ENCODE data around the gene CAMTA1. TPM values are rescaled to one million over a fixed set of nuclear protein-coding genes. Genes with fewer than 3 reads are reported as not detected.

Gene CAMTA1
- total RNA-seq, 1 donor from 2014 or later = 30.6 TPM

DNA sequence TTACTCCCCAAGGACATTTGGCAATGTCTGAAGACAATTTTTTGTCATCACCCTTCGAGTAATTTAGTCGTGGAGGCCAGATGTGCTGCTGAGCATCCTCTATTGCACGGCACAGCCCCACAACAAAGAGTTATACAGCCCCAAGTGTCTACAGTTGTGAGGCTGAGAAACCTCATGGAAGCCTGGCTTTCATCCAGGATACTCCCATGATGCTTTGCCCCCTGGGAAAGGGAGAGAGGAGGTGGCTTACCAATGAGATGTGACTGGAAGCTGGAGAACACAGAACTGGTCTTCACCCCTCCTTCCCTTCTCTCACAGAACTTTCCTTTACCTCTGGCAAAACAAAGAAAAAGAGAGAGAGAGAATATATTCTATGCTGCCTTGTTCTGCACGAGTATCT, 834.9 kb downstream of the CAMTA1 start:
- DNase-seq = no peak

DNA sequence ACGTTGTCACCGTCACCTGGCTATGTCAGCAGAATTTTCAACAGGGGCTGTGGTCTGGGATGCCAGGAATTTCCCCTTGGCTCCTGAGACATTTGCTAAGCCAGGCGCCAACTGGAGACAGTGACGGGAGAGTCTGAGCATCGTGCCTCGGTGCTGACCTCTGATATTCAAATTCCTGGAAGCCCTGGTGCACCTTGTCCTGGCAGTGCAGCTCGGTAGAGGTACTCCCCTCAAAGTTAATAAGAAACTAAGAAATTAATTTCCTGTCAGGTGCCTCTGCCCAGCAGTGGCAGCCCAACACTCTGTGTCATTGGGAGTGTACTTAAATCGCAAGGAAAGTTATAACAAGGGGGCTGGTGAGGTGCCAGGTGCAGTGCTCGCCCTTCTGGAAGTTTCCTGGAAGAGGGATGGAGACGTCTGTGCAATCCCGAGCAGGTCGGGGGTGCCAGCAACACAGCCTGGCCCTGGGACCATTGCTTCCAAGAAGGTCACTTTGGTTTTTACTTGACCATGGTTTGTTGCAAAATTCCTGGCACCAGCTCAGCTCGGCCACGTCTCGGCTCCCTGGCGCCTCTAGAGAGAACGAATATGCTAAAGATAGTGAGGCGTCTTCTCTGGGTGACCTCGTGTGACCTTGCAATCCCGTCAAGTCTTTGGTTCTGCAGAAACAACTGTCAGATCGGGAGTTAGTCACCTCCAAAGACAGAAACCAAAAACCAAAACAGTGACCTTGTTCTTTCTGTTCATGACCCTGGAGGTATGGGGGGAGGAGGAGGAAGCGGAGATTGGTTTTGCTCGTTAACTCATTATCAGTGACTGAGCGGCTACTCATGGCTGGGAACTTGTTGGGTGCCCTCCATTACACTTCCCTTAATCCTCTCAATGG, 836.3 kb downstream of the CAMTA1 start:
- no peak for DNase-seq

DNA sequence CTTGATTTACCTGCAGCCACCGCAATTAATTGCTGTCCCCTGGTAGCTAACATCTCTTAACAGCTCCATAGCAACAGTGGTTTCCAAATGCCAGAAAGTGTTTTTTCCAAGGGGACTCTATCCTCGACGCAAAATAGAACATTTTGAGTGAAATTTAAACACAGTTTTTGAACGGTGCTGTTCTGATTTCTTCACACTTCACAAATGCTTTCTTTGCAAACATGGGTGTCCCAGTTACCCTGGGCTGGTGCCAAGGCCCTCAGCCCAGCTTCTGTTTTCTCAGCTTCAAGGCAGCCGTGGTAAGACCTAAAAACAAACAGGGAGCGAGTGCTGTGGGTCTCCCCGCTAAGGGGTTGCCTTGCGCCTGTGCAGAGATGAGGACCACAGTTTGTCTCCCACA, 838.6 kb downstream of the CAMTA1 start:
- DNase-seq = no peak

DNA sequence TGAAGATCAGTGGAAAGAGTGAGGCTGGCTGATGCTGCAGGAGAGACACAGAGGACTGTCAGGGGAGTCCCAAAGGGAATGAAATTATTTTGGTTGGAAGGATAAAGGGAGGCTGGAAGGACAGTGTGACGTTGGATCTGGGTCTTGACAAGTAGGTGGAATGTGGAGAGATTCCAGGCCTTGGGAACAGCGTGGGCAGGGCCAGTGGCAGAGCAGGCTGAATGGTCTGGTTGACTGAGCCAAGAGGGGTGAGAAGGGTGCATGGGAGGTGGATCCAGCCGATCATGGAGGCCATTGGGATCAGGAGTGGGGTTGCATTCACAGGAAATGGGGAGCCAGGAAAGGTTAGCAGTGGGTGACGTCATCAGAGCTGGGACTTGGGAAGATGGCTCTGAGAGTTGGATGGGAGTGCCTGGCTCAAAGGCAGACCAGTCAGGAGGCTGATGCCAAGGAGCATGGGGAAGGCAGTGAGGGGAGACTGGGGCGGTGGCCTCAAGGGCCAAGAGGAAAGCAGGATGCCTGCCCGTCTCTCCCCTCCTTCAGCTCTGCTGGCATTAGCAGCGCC, 839.6 kb downstream of the CAMTA1 start:
- no peak for DNase-seq

DNA sequence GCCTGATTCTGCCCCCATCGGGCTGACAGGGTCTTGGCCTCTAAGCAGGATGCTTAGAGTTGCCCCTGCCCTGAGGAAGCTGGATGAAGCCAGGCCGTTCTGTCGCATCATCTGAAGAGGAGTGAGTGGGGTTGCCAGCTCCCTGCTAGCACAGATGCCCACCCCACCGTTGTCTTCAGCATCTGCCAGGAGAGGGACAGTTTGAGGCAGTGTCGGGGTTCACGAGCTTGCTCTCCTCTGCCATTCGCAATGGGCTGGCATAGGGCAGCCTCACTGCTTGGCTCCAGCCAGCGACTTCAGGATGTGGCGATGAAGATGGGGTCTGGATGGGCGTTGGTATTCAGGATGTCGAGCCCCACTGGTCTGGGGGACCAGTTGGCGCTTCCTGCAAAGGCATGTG, 840.1 kb downstream of the CAMTA1 start:
- DNase-seq = no peak

DNA sequence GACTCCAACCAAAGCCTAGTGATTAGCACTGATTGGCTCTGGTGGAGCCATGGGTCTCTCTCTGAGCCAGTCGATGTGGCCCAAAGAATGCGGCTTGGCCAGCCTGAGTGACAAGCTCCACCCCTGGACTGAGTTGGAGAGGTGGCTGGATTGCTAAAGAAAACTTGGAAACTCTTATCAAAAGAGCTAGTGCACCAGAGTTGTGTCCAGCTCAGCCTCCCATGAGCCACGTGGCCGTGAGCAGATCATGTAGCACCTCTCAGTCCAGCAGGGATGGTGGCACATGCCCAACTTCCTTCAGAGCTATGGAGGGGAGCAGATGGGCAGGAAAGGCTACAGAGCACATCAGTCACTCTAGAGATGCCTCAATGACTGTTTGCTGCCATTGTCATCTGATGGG, 843.0 kb downstream of the CAMTA1 start:
- DNase-seq = no peak

DNA sequence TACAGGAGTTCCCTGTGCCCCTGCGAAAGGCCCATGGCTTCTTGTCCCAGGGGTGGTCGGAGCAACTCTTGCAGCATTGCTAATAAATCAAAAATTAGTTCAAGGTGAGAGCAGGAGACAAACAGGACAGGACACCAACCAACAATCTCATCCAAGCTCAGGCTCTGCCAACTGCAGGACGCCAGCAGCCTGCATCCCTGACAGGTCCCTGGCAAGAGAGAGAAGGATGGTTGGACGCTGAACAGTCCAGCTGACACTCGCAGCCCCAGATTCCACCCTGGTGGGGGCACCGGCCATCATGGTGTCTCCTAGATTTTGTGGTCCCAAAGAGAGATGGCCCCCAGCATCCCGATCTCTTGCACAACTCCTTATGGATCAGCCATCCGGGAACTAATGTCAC, 843.8 kb downstream of the CAMTA1 start:
- DNase-seq = no peak

DNA sequence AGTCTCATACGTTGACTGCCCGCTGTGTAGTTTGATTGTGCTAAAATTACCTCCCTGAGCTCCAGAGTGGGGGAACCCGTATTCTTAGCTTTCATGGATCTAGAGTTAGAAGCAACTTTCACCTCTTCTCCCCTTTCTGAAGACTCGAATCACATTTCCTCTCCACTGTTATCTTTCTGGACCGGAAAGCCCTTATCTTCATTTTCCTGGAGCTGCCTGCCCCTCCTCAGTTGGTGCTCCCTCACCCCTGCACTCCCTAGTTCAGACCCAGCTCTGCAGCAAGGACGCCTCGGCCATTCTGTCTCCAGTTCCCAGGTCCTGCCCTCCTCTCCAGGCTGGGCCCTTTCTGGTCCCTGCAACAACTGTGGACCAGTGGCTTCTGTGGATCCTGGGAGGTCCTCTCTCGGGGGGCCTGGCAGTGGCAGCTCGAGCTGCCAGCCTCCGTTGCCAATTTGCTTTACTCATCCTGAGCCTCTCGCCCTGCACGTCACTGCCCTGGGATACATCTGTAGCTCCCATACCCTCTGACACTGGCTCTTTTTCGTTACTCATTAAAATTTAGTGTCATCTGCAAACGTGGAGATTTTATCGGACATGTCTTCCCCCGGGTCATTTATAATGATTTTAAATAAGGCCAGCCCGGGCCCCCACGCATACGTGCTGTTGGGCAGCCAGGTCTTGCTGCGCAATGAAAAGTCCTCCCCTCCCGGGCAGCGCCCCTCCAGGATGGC, 844.4 kb downstream of the CAMTA1 start:
- DNase-seq = no peak

DNA sequence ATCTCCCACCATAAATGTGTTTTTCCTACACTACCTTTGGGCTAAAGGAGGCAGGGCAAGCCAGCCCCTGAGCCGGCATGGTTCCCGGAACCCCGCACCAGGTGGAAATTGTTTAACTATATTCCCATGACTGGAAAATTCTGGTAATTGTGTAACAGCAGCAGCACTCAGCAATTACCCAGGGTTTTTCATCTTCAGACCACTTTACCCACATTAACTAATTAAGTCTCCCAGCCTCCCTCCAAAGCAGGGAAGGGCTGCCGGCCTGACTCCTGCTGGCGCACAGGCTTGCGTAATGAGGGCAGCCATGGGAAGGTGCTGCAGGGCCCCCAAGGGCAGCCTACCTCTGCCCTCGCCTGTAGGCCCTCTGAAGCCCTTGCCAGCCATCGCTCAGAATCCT, 845.1 kb downstream of the CAMTA1 start:
- no peak for DNase-seq

DNA sequence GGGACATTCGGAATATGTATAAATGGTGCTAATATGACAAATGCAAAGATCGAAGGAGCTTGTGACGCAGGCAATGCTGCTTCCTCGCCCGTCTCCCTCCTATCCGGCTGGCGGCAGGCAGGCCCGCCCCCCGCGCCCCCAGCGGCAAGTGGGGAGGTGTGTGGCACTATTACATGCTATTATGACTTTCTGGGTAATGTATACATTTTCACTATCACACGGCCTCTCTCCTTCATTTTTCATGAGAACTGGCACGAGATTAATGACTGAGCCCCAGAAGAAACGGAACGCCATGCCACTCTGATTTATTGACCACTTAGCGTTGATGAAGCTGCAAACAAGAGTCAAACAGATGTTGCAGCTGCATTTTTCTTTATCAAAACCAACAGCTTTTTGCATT, 846.9 kb downstream of the CAMTA1 start:
- no peak for DNase-seq

DNA sequence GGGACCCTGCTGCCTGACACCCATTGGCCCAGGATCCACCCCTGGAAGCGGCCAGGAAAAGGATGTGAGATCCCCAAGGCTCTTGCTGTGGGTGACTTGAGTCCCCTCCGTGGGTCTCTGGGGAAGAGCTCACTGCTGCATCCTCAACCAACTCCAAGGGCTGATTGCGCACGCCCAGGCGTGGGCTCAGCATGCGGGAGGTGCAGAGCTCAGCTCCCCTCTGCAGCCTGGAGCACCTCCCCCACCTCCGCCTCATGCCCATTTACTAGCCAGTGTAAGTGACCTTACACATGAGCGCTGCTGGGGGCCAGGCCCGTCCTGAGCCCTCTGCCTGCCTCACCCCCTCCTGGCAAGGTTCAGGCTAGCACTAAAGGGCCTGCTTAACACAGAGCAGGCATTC, 847.4 kb downstream of the CAMTA1 start:
- no peak for DNase-seq

DNA sequence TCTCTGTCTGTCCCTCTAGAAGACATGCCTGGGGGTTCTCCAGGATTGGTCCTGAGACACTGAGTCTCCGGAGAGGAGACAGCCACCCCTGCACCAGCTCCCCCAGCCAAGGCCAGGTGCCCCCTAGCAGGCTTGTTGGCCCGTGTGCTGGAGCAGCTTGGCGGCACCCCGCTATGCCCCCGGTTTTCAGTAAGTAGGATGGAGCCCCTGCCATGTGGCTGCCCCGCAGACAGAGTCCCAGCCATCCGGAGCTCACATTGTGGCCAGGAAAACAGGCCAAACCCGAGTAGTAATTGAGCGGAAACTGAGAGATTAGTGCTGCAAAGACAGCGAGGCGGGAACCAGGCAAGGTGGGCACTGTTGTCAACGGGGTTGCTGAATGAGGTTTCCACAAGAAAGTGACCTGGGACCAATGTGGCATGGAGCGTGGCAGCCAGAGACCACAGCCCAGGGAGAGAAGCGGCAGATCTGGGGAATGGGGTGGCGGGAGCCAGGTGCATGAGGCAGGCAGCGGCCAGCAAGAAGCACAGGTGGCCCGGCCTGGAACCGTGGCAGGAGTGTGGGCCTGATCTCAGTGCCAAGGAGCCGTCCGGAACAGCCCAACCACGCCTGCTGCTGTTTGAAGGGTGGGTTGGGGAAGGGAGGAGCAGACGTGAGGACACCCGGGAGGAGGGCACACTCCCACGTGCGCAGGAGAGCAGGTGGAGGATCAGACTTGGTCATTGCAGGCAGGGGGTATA, 848.4 kb downstream of the CAMTA1 start:
- no peak for DNase-seq

DNA sequence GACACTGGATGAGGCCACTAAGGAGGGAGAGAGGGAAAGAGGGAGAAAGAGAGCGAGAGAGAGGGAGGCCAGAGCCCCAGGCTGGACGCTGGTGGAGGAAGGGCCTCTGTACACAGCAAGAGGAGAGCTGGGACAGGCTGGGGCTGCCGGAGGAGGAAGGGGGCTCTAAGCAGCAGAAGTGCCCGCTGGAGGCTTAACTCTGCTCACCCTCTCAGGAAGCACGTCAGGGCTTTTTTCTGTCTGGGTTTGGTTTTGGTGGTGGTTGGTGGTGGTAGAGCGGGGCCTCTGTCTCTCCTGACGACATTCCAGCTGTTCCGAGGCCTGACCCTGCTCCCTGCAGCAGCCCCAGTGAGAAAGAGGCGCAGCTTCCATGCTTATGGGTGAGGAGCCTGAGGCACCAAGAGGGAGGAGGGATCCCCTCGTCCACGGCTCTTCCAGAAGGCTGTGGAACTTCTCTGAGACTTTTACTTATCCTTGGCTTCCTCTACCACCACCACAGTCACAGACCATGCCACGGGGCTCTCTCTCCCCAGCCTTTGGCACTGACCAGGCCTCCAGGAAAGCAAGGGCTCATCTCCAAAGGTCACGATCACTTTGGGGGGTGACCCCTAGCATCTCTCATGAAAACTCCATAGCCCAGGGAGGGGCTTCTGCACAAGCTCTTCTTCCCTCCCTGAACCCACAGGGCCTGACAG, 849.4 kb downstream of the CAMTA1 start:
- no peak for DNase-seq

DNA sequence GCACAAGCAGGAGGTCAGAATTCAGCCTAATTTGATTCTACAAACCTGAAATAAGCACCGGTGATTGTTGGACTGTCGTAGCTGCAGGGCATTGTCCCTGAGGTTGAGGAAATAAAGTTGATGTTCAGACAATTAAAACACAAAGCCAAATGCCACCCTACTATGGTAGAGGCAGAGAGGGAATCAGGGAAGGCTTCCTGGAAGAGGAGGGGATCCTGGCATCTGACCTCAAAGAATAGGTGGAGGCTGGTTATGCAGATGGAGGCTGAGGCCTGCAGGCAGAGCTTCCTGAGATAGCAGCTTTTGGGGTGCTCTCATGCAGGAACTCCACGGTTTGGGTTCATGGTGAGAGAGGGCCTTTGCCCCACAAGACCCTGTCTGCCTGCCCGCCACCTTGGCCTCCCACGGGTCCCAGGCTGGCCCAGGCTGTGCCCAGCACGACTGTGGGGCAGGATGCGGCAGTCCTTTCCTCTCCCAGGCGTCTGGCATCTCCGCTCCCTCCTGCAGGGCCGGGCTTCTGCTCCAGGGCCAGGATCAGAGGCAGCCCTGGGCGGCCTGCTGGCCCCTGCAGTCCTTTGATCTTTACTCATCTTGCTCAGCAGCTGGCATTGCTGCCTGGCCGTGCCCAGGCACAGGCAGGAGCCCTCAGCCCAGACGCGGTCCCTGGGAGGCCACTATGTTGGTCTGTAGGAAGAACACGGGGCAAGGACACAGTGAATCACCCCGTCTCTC, 851.7 kb downstream of the CAMTA1 start:
- DNase-seq = no peak

DNA sequence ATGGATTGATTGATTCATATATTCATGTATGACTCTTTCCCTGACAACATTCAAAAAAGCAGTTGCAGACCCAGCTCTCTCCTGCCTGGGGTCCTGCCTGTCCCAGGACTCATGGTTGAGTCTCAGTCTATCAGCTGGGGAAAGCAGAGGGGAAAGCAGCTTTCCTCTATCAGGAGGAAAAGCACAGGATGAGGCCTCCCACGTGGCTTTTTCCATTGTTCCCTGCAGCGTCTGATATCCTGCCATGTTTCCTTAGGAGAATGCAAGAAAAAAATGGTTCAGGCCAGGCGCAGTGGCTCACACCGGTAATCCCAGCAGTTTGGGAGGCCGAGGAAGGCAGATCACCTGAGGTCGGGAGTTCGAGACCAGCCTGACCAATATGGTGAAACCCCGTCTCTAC, 852.8 kb downstream of the CAMTA1 start:
- DNase-seq = no peak

DNA sequence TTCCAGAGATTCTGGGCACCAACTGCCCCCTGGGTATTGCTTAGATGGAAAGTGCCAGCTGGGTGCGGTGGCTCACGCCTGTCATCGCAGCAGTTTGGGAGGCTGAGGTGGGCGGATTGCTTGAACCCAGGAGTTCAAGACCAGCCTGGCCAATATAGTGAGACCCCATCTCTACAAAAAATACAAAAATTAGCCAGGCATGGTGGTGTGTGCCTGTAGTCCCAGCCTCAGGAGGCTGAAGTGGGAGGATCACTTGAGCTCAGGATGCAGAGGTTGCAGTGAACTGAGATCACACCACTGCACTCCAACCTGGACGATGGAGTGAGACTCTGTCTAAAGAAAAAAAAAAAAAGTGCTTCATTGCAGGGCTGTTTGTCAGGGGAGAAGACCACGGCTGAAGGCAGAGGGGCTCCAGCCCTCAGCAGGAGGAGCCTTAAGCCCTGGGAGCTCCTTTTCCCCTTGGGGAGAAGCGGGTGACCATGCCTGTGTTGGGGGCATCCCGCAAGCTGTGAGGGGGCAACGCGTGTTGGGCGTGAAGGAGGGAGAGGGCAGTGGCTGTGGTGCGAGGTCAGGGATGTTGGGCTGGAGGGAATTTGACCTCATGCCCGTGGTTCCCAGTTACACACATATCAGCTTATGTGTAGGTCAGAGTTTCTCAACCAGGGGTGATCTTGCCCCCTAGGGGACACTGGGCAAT, 854.3 kb downstream of the CAMTA1 start:
- no peak for DNase-seq

DNA sequence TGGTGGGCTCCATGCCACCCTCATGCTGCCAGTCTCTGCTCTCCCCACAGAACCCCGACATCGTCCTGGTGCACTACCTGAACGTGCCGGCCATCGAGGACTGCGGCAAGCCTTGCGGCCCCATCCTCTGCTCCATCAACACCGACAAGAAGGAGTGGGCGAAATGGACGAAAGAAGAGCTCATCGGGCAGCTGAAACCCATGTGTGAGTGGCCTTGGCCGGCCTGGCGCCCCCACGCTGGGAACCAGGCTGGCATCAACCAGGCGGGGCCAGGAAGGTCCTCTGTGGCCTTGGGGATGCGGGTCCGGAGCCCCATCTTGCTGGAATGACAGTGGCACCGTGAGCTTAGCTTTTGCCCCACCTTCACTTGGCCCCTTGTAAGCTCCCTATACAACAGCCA, 855.1 kb downstream of the CAMTA1 start:
- DNase-seq = no peak

DNA sequence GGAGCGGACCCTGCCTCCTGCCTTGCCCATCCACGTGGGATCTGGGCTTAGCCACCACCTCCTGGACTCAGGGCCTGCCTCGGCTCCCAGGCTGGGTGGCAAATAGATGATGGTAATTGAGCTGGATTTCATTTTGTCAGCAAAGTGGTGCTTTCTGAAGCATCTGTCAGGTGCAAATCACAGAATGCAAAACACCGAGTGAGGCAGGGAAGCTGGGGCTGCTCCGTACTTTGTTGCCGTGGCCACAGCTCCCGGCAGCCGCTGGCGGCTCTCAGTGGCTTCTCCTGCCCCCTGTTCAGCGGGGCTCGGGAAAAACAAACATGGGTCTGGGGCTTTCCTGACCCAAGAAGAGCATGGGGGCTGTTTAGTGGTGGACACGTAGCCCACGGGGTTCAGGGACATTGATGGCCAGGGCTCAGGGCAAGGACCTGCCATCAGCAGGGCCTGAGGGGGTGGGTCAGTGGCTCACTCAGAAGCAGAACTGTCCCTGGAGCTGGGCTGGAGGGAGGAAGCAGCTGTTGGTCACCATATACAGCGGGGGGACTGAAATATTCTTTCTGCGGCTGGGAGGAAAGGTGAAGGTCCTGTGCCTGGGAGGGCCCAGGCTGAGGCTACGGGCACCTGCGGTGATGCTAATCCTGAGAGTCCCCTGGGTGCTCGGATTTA, 855.8 kb downstream of the CAMTA1 start:
- DNase-seq = no peak

DNA sequence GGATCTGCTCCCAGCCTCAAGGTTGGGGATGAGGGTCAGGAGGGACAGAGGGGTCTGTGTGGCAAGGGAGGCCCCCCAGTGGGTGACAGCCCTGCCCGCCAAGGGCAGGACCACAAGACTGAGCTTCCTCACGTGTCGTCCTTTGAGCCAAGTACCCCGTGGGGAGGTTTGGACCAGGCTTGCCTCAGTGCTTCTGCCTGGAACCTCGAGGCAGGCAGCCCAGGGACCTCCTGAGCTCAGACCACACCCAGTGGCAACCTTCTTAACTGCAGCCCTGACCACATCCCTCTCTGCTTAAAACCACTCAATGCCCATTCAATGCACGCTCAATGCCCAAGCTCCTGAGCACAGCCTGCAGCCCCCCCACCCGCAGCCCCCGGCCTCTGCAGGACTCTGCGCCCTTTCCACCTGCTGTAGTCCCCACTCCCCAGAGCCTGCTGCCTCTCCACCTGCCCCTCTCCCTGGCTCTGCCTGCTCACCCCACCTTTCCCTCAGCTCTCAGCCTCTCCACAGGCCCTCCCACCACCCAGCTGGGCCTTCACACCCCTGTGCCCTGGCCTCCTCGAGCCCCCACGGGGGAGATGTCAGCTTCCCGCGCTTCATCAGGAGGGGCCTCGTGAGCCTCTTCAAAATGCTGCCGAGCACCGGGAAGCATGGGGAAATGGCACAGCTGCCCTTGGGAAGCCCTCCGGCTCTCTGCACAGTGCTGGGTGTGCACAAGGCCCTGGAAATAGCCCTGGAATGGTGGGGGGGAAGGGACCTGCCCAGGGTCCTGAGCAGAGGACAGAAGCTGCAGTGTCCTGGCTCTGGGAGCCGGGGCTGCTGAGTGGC, 856.5 kb downstream of the CAMTA1 start:
- DNase-seq = no peak

DNA sequence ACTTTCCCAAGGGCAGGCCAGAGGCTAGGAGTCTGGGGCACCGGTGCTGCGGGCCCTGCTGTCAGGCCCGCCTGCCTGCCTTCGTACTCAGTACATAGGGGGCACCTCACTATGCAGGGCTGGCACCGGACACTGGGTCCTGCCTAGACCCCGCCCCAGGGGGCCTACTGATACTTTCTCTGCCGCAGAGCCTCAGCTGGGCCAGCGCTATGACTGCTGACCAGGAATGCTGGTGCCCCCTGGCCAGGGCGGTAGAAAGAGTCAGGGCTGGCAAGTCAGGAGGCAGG, 857.1 kb downstream of the CAMTA1 start:
- DNase-seq = no peak

Data from skin of body (tissue), 2 donors.